ENCODE results near the gene RALGAPA1.

Gene RALGAPA1

DNA sequence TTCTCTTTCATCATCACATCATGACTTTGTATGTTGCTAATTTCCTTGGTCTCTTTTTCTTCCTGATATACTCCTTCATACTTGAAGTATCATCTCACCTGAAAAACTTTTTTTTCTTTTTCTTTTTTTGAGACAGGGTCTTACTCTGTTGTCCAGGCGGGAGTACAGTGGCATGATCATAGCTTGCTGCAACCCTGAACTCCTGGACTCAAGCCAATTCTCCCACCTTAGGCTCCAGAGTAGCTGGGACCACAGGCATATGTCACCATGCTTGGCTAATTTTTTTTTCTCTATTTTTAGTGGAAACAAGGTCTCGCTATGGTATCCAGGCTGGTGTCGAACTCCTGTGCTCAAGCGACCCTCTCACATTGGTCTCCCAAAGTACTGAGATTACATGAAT, 107.6 kb downstream of the RALGAPA1 start:
- Histone ChIP-seq H3K4me1 (ENCODE audit: insufficient read depth, low read length) (peaks cover 18% of the 10 kb centered on the region), H3K79me2 (ENCODE audit: insufficient read depth, low read length) (no peaks in the 10 kb centered on the region), H2AFZ (ENCODE audit: low read depth, low read length) (no peak overlapping the region), H4K20me1 (ENCODE audit: insufficient read depth, low read length) (no peaks in the 10 kb centered on the region), H3K27me3 (ENCODE audit: insufficient read depth, low read length, poor library complexity) (no peaks in the 10 kb centered on the region), H3K4me2 (ENCODE audit: insufficient read depth, low read length) (no peak overlapping the region), H3K27ac (ENCODE audit: low read length) (no peak overlapping the region), H3K9ac (ENCODE audit: low read depth, low read length) (no peak overlapping the region), H3K4me3 (ENCODE audit: low read depth in 1 of 2, low read length in 2 of 2) (no peak overlapping the region), H3K9me3 (ENCODE audit: insufficient read depth, low read length, severe bottlenecking) (no peaks in the 10 kb centered on the region), H3K36me3 (ENCODE audit: insufficient read depth, low read length) (peaks cover 7% of the 10 kb centered on the region; the same call in 1 of the 2 replicates)
- TF ChIP-seq, protein P1, sequence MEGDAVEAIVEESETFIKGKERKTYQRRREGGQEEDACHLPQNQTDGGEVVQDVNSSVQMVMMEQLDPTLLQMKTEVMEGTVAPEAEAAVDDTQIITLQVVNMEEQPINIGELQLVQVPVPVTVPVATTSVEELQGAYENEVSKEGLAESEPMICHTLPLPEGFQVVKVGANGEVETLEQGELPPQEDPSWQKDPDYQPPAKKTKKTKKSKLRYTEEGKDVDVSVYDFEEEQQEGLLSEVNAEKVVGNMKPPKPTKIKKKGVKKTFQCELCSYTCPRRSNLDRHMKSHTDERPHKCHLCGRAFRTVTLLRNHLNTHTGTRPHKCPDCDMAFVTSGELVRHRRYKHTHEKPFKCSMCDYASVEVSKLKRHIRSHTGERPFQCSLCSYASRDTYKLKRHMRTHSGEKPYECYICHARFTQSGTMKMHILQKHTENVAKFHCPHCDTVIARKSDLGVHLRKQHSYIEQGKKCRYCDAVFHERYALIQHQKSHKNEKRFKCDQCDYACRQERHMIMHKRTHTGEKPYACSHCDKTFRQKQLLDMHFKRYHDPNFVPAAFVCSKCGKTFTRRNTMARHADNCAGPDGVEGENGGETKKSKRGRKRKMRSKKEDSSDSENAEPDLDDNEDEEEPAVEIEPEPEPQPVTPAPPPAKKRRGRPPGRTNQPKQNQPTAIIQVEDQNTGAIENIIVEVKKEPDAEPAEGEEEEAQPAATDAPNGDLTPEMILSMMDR (IDR thresholded peaks at IDR 0.05; ENCODE audit: borderline replicate concordance, extremely low read depth, low read length, poor library complexity, severe bottlenecking), result no peak
- TF ChIP-seq EZH2 (IDR thresholded peaks at IDR 0.05; ENCODE audit: borderline replicate concordance, low read depth, low read length, severe bottlenecking), result no peak
- ATAC-seq (ENCODE audit: insufficient read depth, low read depth) (no peak), DNase-seq (no peak)

- Histone ChIP-seq H2AFZ (ENCODE audit: low read depth, low read length) (no peak overlapping the region), H3K4me1 (ENCODE audit: insufficient read depth, low read length) (peaks cover 30% of the 10 kb centered on the region), H3K27me3 (ENCODE audit: insufficient read depth, low read length, poor library complexity) (no peaks in the 10 kb centered on the region), H3K4me3 (ENCODE audit: low read depth in 1 of 2, low read length in 2 of 2) (no peak overlapping the region), H3K79me2 (ENCODE audit: insufficient read depth, low read length) (no peaks in the 10 kb centered on the region), H3K4me2 (ENCODE audit: insufficient read depth, low read length) (no peak overlapping the region), H3K9ac (ENCODE audit: low read depth, low read length) (no peak overlapping the region), H3K9me3 (ENCODE audit: insufficient read depth, low read length, severe bottlenecking) (no peaks in the 10 kb centered on the region), H4K20me1 (ENCODE audit: insufficient read depth, low read length) (no peaks in the 10 kb centered on the region), H3K36me3 (ENCODE audit: insufficient read depth, low read length) (no peaks in the 10 kb centered on the region), H3K27ac (ENCODE audit: low read length) (no peak overlapping the region)
- DNase-seq (no peak), ATAC-seq (ENCODE audit: insufficient read depth, low read depth) (no peak)
- TF ChIP-seq EZH2 (IDR thresholded peaks at IDR 0.05; ENCODE audit: borderline replicate concordance, low read depth, low read length, severe bottlenecking), result no peak
- TF ChIP-seq, protein P1 (IDR thresholded peaks at IDR 0.05; ENCODE audit: borderline replicate concordance, extremely low read depth, low read length, poor library complexity, severe bottlenecking), result no peak
Observed at GRCh38 chr14:35699791-35700444, 109.2 kb downstream of the RALGAPA1 start.

- DNase-seq (no peak), ATAC-seq (ENCODE audit: insufficient read depth, low read depth) (peak; percentile 70)
- Histone ChIP-seq H3K9me3 (ENCODE audit: insufficient read depth, low read length, severe bottlenecking) (no peaks in the 10 kb centered on the region), H3K4me3 (ENCODE audit: low read depth in 1 of 2, low read length in 2 of 2) (peak overlapping the region; percentile 36 to 57; a peak in 2 of 4 replicates), H3K27ac (ENCODE audit: low read length) (peak overlapping the region; percentile 83), H3K4me1 (ENCODE audit: insufficient read depth, low read length) (peaks cover 30% of the 10 kb centered on the region), H2AFZ (ENCODE audit: low read depth, low read length) (peak overlapping the region; percentile 78), H3K79me2 (ENCODE audit: insufficient read depth, low read length) (no peaks in the 10 kb centered on the region), H3K4me2 (ENCODE audit: insufficient read depth, low read length) (peak overlapping the region; percentile 71), H3K27me3 (ENCODE audit: insufficient read depth, low read length, poor library complexity) (no peaks in the 10 kb centered on the region), H3K36me3 (ENCODE audit: insufficient read depth, low read length) (no peaks in the 10 kb centered on the region), H3K9ac (ENCODE audit: low read depth, low read length) (peak overlapping the region; percentile 57), H4K20me1 (ENCODE audit: insufficient read depth, low read length) (no peaks in the 10 kb centered on the region)
- TF ChIP-seq, protein P1 (IDR thresholded peaks at IDR 0.05; ENCODE audit: borderline replicate concordance, extremely low read depth, low read length, poor library complexity, severe bottlenecking), result no peak
- TF ChIP-seq EZH2 (IDR thresholded peaks at IDR 0.05; ENCODE audit: borderline replicate concordance, low read depth, low read length, severe bottlenecking), result no peak
Observed at GRCh38 chr14:35696575-35696974, 112.5 kb downstream of the RALGAPA1 start.

Data from DND-41 (cell line).